Transverse colon (tissue), 4 donors: ENCODE results near the gene VN1R5. TPM values are rescaled to one million over a fixed set of nuclear protein-coding genes. Genes with fewer than 3 reads are reported as not detected.

Source experiments
- DNase-seq: peaks from one replicate; pipeline ENCODE4 v3.0.0-alpha.2; 2019
- H3K27ac ChIP-seq, 4 donors: fragments of 200-600 bp; sonication (generic); 2 replicates each; pipeline ENCODE4 v1.5.1; 2016 to 2018; ENCODE audit warnings: inconsistent platforms in 4 of 4
- H3K27me3 ChIP-seq: fragments of 200-600 bp; sonication (generic); 2 replicates; pipeline ENCODE4 v1.5.1; 2017; ENCODE audit warnings: inconsistent platforms
- H3K36me3 ChIP-seq, 4 donors: fragments of 200-600 bp; sonication (generic); 2 replicates each; pipeline ENCODE4 v1.5.1; 2017 to 2019; ENCODE audit warnings: inconsistent platforms in 4 of 4
- H3K4me1 ChIP-seq, 4 donors: fragments of 200-600 bp; sonication (generic); 2 replicates each; pipeline ENCODE4 v1.5.1; 2017 to 2020; ENCODE audit warnings: inconsistent platforms in 4 of 4
- H3K4me3 ChIP-seq, 4 donors: fragments of 200-600 bp; sonication (generic); 1 replicate in 1 of 4; 2 replicates in 3 of 4; pipeline versions ENCODE4 v1.5.1 to v1.6.1; 2017 to 2019; ENCODE audit warnings: inconsistent platforms in 4 of 4
- H3K9me3 ChIP-seq, 2 donors: fragments of 200-600 bp; sonication (generic); 2 replicates each; pipeline ENCODE4 v1.5.1; 2017 to 2019; ENCODE audit warnings: inconsistent platforms in 2 of 2
- EP300 ChIP-seq: sonication (generic); formaldehyde crosslinking; IDR thresholded peaks from one replicate; pipeline ENCODE4 v1.6.1; 2017; ENCODE audit warnings: antibody characterized with exemption, low read depth
- POLR2A ChIP-seq: fragments of 450-650 bp; IDR thresholded peaks from one replicate; pipeline ENCODE4 v1.6.1; 2016; ENCODE audit warnings: antibody characterized with exemption, mild to moderate bottlenecking, moderate library complexity
- POLR2AphosphoS5 ChIP-seq, 3 donors: sonication (generic); formaldehyde crosslinking; IDR thresholded peaks; one replicate each; pipeline ENCODE4 v1.6.1; 2016; ENCODE audit warnings: antibody characterized with exemption in 3 of 3
- WGBS, 2 donors: methylation state at CpG; one replicate each; pipeline ENCODE4 v1.1.5; 2018; ENCODE audit warnings: low coverage in 1 of 2; 5-methylcytosine and 5-hydroxymethylcytosine counted together
- in situ Hi-C, 4 donors: fragments of 200-750 bp; cut with MboI; loops; one replicate each; pipeline versions ENCODE4 v1.15.0 to v1.15.1; 2017; ENCODE audit warnings: low sequenced_read_pairs in 3 of 4, low pct_ligation_motif_present in 1 of 4, low pct_unique_long_range_greater_than_20kb in 1 of 4
- intact Hi-C: fragments of 100-400 bp; cut with DNase I; formaldehyde crosslinking; loops from one replicate; pipeline ENCODE4 v1.15.1; 2023; ENCODE audit warnings: low total_unique reads
- total RNA-seq, 4 donors: library from RNA; depleted of rRNA; stranded (reverse); fragments of >200 nt; gene quantifications; one replicate each; pipeline ENCODE4 v1.1.0, GENCODE V29; 2016
- TF ChIP-seq, protein P1 (sequence below), 5 experiments: fragments of 200-600 bp in 3 of 5; fragments of 450-650 bp in 2 of 5; sonication (generic) in 3 of 5; IDR thresholded peaks; 1 replicate in 2 of 5; 2 replicates in 3 of 5; pipeline ENCODE4 v1.5.1; 2016 to 2017; ENCODE audit warnings: antibody characterized with exemption in 5 of 5, inconsistent platforms in 3 of 5, mild to moderate bottlenecking in 2 of 5, moderate library complexity in 1 of 5

VN1R5 gene
- total RNA-seq, 4 donors from 2014 or later, result not detected

DNA sequence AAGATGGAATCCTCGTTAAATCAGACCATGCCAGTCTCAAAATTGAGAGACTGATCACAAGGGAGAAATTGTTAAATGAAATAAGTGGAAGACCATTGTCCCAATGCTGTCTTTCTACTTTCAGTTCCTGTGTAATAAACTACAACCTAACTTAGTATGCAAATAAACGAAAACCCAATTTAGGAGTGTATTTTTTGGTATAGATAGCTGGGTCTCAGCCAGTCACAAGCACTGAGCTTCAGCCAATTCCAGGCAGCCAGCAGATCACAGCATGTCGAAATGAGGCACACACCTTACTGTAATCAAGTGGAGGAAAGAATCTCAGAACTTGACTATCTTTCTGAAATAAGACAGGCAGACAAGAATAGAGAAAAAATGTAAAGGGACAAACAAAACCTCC is 33.0 kb upstream of the VN1R5 start:
- no peak overlapping the region for H3K27ac ChIP-seq
- no peaks in the 10 kb centered on the region for H3K9me3 ChIP-seq
- TF ChIP-seq POLR2A (no peak), EP300 (no peak), POLR2AphosphoS5 (IDR thresholded peaks at IDR 0.05) (no peak)
- TF ChIP-seq, protein P1, sequence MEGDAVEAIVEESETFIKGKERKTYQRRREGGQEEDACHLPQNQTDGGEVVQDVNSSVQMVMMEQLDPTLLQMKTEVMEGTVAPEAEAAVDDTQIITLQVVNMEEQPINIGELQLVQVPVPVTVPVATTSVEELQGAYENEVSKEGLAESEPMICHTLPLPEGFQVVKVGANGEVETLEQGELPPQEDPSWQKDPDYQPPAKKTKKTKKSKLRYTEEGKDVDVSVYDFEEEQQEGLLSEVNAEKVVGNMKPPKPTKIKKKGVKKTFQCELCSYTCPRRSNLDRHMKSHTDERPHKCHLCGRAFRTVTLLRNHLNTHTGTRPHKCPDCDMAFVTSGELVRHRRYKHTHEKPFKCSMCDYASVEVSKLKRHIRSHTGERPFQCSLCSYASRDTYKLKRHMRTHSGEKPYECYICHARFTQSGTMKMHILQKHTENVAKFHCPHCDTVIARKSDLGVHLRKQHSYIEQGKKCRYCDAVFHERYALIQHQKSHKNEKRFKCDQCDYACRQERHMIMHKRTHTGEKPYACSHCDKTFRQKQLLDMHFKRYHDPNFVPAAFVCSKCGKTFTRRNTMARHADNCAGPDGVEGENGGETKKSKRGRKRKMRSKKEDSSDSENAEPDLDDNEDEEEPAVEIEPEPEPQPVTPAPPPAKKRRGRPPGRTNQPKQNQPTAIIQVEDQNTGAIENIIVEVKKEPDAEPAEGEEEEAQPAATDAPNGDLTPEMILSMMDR (IDR thresholded peaks at IDR 0.05), result no peak
- intact Hi-C loops, result no loop called here
- no peak for DNase-seq
- no peak overlapping the region for H3K4me3 ChIP-seq
- in situ Hi-C loops, result no loop called here
- WGBS, 2 donors, result 54 to 71% methylated on average over 2 to 3 of the region's 3 CpGs
- no peaks in the 10 kb centered on the region for H3K4me1 ChIP-seq
- H3K27me3 ChIP-seq, result no peaks in the 10 kb centered on the region
- no peaks in the 10 kb centered on the region for H3K36me3 ChIP-seq

DNA sequence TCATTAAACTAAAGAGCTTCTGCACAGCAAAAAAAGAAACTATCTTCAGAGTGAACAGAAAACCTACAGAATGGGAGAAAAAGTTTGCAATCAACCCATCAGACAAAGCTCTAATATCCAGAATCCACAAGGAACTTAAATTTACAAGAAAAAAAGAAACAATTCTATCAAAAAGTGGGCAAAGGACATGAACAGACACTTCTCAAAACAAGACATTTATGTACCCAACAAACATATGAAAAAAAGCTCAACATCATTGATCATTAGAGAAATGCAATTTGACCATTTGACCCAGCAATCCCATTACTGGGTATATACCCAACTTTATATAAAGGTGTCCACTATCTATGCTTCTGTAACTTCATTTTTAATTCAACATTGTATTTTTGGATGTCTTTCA is 31.1 kb upstream of the VN1R5 start:
- in situ Hi-C loops, result no loop called here

DNA sequence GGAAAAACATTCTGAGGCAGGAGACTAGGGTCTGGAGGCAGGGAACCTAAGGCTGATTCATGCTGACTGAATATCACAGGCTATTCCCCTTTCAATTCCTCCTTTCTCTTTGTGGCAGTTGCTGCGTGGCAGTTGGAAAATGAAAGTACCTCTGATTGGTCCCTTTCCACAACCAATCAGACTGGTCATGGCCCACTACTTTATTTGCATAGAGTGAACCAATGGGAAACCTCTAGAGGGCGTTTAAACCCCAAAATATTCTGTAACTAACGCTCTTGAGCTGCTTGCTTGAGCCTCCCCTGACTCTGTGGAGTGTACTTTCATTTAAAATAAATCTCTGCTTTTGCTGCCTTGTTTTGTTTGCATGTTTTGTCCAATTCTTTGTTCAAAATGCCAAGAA is 27.7 kb upstream of the VN1R5 start:
- no peak overlapping the region for H3K27ac ChIP-seq
- 58 to 72% methylated on average over 3 of the region's 3 CpGs for WGBS, 2 donors
- no peaks in the 10 kb centered on the region for H3K4me1 ChIP-seq
- in situ Hi-C loops, result no loop called here
- no peaks in the 10 kb centered on the region for H3K27me3 ChIP-seq
- H3K4me3 ChIP-seq, result no peak overlapping the region
- peaks cover 0 to 4% of the 10 kb centered on the region in 2 donors for H3K9me3 ChIP-seq
- intact Hi-C loops, result no loop called here
- no peaks in the 10 kb centered on the region for H3K36me3 ChIP-seq
- TF ChIP-seq POLR2A (no peak), POLR2AphosphoS5 (IDR thresholded peaks at IDR 0.05) (no peak), EP300 (no peak)
- TF ChIP-seq, protein P1 (IDR thresholded peaks at IDR 0.05), result no peak
- DNase-seq, result no peak

More for the DNA sequence above, 31.1 kb upstream of the VN1R5 start:
- intact Hi-C loops, result no loop called here
- H3K27me3 ChIP-seq, result no peaks in the 10 kb centered on the region
- DNase-seq, result no peak
- H3K27ac ChIP-seq, result no peak overlapping the region
- no peaks in the 10 kb centered on the region for H3K36me3 ChIP-seq
- no peaks in the 10 kb centered on the region for H3K4me1 ChIP-seq
- TF ChIP-seq EP300, result no peak
- no peak for TF ChIP-seq POLR2A
- TF ChIP-seq POLR2AphosphoS5 (IDR thresholded peaks at IDR 0.05), result no peak
- TF ChIP-seq, protein P1 (IDR thresholded peaks at IDR 0.05), result no peak
- H3K4me3 ChIP-seq, result no peak overlapping the region
- peaks cover 0 to 4% of the 10 kb centered on the region in 2 donors for H3K9me3 ChIP-seq

- Histone ChIP-seq H3K9me3 (peaks cover 0 to 3% of the 10 kb centered on the region in 2 donors), H3K36me3 (no peaks in the 10 kb centered on the region), H3K27me3 (no peaks in the 10 kb centered on the region), H3K4me3 (no peak overlapping the region), H3K27ac (no peak overlapping the region), H3K4me1 (no peaks in the 10 kb centered on the region)
- intact Hi-C loops (no loop called here), in situ Hi-C loops (no loop called here)
- TF ChIP-seq EP300 (no peak), POLR2AphosphoS5 (IDR thresholded peaks at IDR 0.05) (no peak), POLR2A (no peak)
- TF ChIP-seq, protein P1 (IDR thresholded peaks at IDR 0.05), result no peak
- DNase-seq, result no peak
- WGBS, 2 donors, result 75% methylated on average over 2 of the region's 2 CpGs
Observed at GRCh38 chr1:247241691-247242090, 14.2 kb upstream of the VN1R5 start.
